ENCODE results near the gene MTHFD2L. TPM values are rescaled to one million over a fixed set of nuclear protein-coding genes. Genes with fewer than 3 reads are reported as not detected.

MTHFD2L gene
- total RNA-seq, 1 experiment from 2014 or later: 8.9 TPM

GRCh38 chr4:74218201-74218600, 60.3 kb downstream of the MTHFD2L start:
- H3K79me2 ChIP-seq (ENCODE audit: low read depth): no peaks in the 10 kb centered on the region
- no peak for DNase-seq
- no peak overlapping the region for H3K4me2 ChIP-seq
- H3K36me3 ChIP-seq (ENCODE audit: low read depth): no peaks in the 10 kb centered on the region
- H3K4me1 ChIP-seq (replicated peaks; ENCODE audit: insufficient read depth): no peaks in the 10 kb centered on the region
- POLR2A ChIA-PET (ENCODE audit: unreplicated experiment): no interaction called here
- no peak overlapping the region for H3K27ac ChIP-seq
- intact Hi-C loops (cut with micrococcal nuclease; ENCODE audit: unreplicated experiment): no loop called here
- no peak for TF ChIP-seq EZH2 (IDR thresholded peaks at IDR 0.05; ENCODE audit: low read depth)
- no peak overlapping the region for H3K4me3 ChIP-seq
- H2AFZ ChIP-seq: no peak overlapping the region
- no TSS peak for BruUV-seq (replicated peaks)
- H3K9me2 ChIP-seq (ENCODE audit: insufficient read depth): no peaks in the 10 kb centered on the region
- no peaks in the 10 kb centered on the region for H3K27me3 ChIP-seq (ENCODE audit: insufficient read depth, low read depth)
- no peaks in the 10 kb centered on the region for H3F3A ChIP-seq (ENCODE audit: insufficient read depth, low read depth)
- CTCF ChIA-PET: no interaction called here
- H3K9me3 ChIP-seq (ENCODE audit: insufficient read depth, low read depth): no peaks in the 10 kb centered on the region
- no peaks in the 10 kb centered on the region for H4K20me1 ChIP-seq (ENCODE audit: insufficient read depth)

- Histone ChIP-seq H2AFZ (no peak overlapping the region), H3K79me2 (ENCODE audit: low read depth) (no peaks in the 10 kb centered on the region), H3K36me3 (ENCODE audit: low read depth) (no peaks in the 10 kb centered on the region), H3K4me1 (replicated peaks; ENCODE audit: insufficient read depth) (no peaks in the 10 kb centered on the region), H3K4me3 (no peak overlapping the region), H4K20me1 (ENCODE audit: insufficient read depth) (no peaks in the 10 kb centered on the region), H3K9me2 (ENCODE audit: insufficient read depth) (no peaks in the 10 kb centered on the region), H3K27me3 (ENCODE audit: insufficient read depth, low read depth) (no peaks in the 10 kb centered on the region), H3K27ac (no peak overlapping the region), H3F3A (ENCODE audit: insufficient read depth, low read depth) (no peaks in the 10 kb centered on the region), H3K4me2 (no peak overlapping the region), H3K9me3 (ENCODE audit: insufficient read depth, low read depth) (no peaks in the 10 kb centered on the region)
- ChIA-PET POLR2A (ENCODE audit: unreplicated experiment) (no interaction called here), CTCF (no interaction called here)
- intact Hi-C loops (cut with micrococcal nuclease; ENCODE audit: unreplicated experiment): no loop called here
- no peak for DNase-seq
- TF ChIP-seq EZH2 (IDR thresholded peaks at IDR 0.05; ENCODE audit: low read depth): no peak
- TF ChIP-seq, protein P1, sequence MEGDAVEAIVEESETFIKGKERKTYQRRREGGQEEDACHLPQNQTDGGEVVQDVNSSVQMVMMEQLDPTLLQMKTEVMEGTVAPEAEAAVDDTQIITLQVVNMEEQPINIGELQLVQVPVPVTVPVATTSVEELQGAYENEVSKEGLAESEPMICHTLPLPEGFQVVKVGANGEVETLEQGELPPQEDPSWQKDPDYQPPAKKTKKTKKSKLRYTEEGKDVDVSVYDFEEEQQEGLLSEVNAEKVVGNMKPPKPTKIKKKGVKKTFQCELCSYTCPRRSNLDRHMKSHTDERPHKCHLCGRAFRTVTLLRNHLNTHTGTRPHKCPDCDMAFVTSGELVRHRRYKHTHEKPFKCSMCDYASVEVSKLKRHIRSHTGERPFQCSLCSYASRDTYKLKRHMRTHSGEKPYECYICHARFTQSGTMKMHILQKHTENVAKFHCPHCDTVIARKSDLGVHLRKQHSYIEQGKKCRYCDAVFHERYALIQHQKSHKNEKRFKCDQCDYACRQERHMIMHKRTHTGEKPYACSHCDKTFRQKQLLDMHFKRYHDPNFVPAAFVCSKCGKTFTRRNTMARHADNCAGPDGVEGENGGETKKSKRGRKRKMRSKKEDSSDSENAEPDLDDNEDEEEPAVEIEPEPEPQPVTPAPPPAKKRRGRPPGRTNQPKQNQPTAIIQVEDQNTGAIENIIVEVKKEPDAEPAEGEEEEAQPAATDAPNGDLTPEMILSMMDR (conservative IDR thresholded peaks at IDR 0.05): no peak
- BruUV-seq (replicated peaks): no TSS peak
These were observed 61.3 kb downstream of the MTHFD2L start for GRCh38 chr4:74219240-74219639.

GRCh38 chr4:74223098-74223497, 65.2 kb downstream of the MTHFD2L start:
- Histone ChIP-seq H3K4me3 (no peak overlapping the region), H3K9me2 (ENCODE audit: insufficient read depth) (no peaks in the 10 kb centered on the region), H3K9me3 (ENCODE audit: insufficient read depth, low read depth) (no peaks in the 10 kb centered on the region; the same call in 1 of the 2 replicates), H3K36me3 (ENCODE audit: low read depth) (no peaks in the 10 kb centered on the region), H4K20me1 (ENCODE audit: insufficient read depth) (no peaks in the 10 kb centered on the region), H3K79me2 (ENCODE audit: low read depth) (no peaks in the 10 kb centered on the region), H3F3A (ENCODE audit: insufficient read depth, low read depth) (no peaks in the 10 kb centered on the region), H3K4me1 (replicated peaks; ENCODE audit: insufficient read depth) (no peaks in the 10 kb centered on the region), H3K4me2 (no peak overlapping the region), H3K27ac (no peak overlapping the region), H3K27me3 (ENCODE audit: insufficient read depth, low read depth) (no peaks in the 10 kb centered on the region), H2AFZ (no peak overlapping the region)
- intact Hi-C loops (cut with micrococcal nuclease; ENCODE audit: unreplicated experiment): no loop called here
- TF ChIP-seq, protein P1 (conservative IDR thresholded peaks at IDR 0.05): no peak
- no peak for TF ChIP-seq EZH2 (IDR thresholded peaks at IDR 0.05; ENCODE audit: low read depth)
- POLR2A ChIA-PET (ENCODE audit: unreplicated experiment): no interaction called here
- DNase-seq: no peak
- CTCF ChIA-PET: interaction anchor here (0.6 kb wide), 1 partner anchor 86 kb away, joined by 3 read pairs; no protein-coding TSS in a partner anchor
- BruUV-seq (replicated peaks): no TSS peak

DNA sequence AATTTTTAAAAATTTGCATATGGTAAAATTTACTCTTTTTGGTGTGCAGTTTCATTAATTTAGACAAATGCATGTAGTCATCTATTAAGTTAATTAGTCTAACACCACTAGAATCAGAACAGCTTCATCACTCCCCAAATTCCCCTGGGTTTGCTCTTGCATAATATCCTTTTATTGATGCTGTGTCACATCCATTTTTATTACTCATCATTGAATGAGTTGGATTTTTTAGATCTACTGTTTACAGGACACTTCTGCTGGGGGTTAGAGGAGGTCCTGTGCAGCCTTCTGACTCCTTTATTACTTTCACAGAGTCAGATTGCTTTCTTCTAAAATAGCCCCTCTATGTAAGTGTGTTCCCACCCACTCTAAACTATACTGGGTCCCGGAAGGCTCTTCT, 65.9 kb downstream of the MTHFD2L start:
- Histone ChIP-seq H3K27ac (peak overlapping the region; percentile 18; the same call in 1 of the 2 replicates), H3K4me2 (no peak overlapping the region), H3K4me3 (no peak overlapping the region), H3F3A (ENCODE audit: insufficient read depth, low read depth) (no peaks in the 10 kb centered on the region), H3K9me3 (ENCODE audit: insufficient read depth, low read depth) (no peaks in the 10 kb centered on the region; the same call in 1 of the 2 replicates), H3K9me2 (ENCODE audit: insufficient read depth) (no peaks in the 10 kb centered on the region), H4K20me1 (ENCODE audit: insufficient read depth) (no peaks in the 10 kb centered on the region), H3K36me3 (ENCODE audit: low read depth) (no peaks in the 10 kb centered on the region), H3K4me1 (replicated peaks; ENCODE audit: insufficient read depth) (no peaks in the 10 kb centered on the region), H3K79me2 (ENCODE audit: low read depth) (no peaks in the 10 kb centered on the region), H2AFZ (no peak overlapping the region), H3K27me3 (ENCODE audit: insufficient read depth, low read depth) (no peaks in the 10 kb centered on the region)
- CTCF ChIA-PET: interaction anchor here (0.6 kb wide), 1 partner anchor 85 kb away, joined by 3 read pairs; no protein-coding TSS in a partner anchor
- intact Hi-C loops (cut with micrococcal nuclease; ENCODE audit: unreplicated experiment): no loop called here
- no TSS peak for BruUV-seq (replicated peaks)
- POLR2A ChIA-PET (ENCODE audit: unreplicated experiment): no interaction called here
- no peak for DNase-seq
- TF ChIP-seq, protein P1 (conservative IDR thresholded peaks at IDR 0.05): no peak
- no peak for TF ChIP-seq EZH2 (IDR thresholded peaks at IDR 0.05; ENCODE audit: low read depth)
